NCI-H510A (cell line): Measurements from ENCODE around the gene RNF6.
"Not testable (repeated sequence)": the region's sequence is repeated elsewhere in the genome, so short reads cannot be mapped to it uniquely, and the experiment has no call there.

Source experiments
- DNase-seq: peaks from one replicate; lab custom pipeline; 2025; lab: John Stamatoyannopoulos, UW

RNF6 gene

GRCh38 chr13:26221721-26222519, at the start of gene RNF6:
TSS of gene RNF6 (minus strand) at chr13:26222314. CDS start at chr13:26219649, 2,665 bp downstream.
- peak; percentile 77 for DNase-seq

GRCh38 chr13:26270707-26271106, 48.6 kb upstream of the RNF6 start:
- no peak for DNase-seq

- no peak for DNase-seq
These were observed 44.2 kb upstream of the RNF6 start for GRCh38 chr13:26266311-26266710.

- no peak for DNase-seq
These were observed 40.0 kb upstream of the RNF6 start for GRCh38 chr13:26262156-26262555.

GRCh38 chr13:26259634-26260033, 37.5 kb upstream of the RNF6 start:
- no peak for DNase-seq

- DNase-seq = no peak
These were observed 34.9 kb upstream of the RNF6 start for GRCh38 chr13:26257049-26257448.

GRCh38 chr13:26255691-26256277, 33.7 kb upstream of the RNF6 start:
- DNase-seq = no peak

GRCh38 chr13:26255115-26255514, 33.0 kb upstream of the RNF6 start:
- DNase-seq = no peak

- peak; percentile 16 for DNase-seq
These were observed 32.5 kb upstream of the RNF6 start for GRCh38 chr13:26254583-26255111.

- peak; percentile 89 for DNase-seq
These were observed 31.9 kb upstream of the RNF6 start, which contains the start of gene CDK8 for GRCh38 chr13:26253787-26254582. TSS of gene CDK8 (plus strand) at chr13:26254129. CDS start at chr13:26254642, 513 bp downstream.

GRCh38 chr13:26253262-26253786, 31.2 kb upstream of the RNF6 start:
- no peak for DNase-seq

- not testable (repeated sequence) for DNase-seq
These were observed 29.9 kb upstream of the RNF6 start for GRCh38 chr13:26252006-26252405.

- no peak for DNase-seq
These were observed 27.4 kb upstream of the RNF6 start for GRCh38 chr13:26249551-26249950.

- DNase-seq = no peak
These were observed 25.5 kb upstream of the RNF6 start for GRCh38 chr13:26247608-26248007.

- DNase-seq = no peak
These were observed 24.9 kb upstream of the RNF6 start for GRCh38 chr13:26247011-26247410.

GRCh38 chr13:26246154-26246553, 24.0 kb upstream of the RNF6 start:
- DNase-seq = no peak

- no peak for DNase-seq
These were observed 14.2 kb upstream of the RNF6 start for GRCh38 chr13:26236296-26236695.

GRCh38 chr13:26230703-26231102, 8.6 kb upstream of the RNF6 start:
- DNase-seq = no peak

- no peak for DNase-seq
These were observed 7.0 kb upstream of the RNF6 start for GRCh38 chr13:26229080-26229615.

GRCh38 chr13:26228096-26228495, 6.0 kb upstream of the RNF6 start:
- DNase-seq = no peak

- DNase-seq = no peak
These were observed 5.3 kb upstream of the RNF6 start for GRCh38 chr13:26227166-26227971.
